GM18520 (cell line): ENCODE measurements around the gene FAM237B.
"Not testable (repeated sequence)": the region's sequence is repeated elsewhere in the genome, so short reads cannot be mapped to it uniquely, and the experiment has no call there.

Experiments
- ATAC-seq: cut with Tn5 transposase; IDR thresholded peaks from one replicate; pipeline ENCODE4 v1.9.1; 2021; ENCODE audit not compliant: unreplicated experiment

The FAM237B gene

DNA sequence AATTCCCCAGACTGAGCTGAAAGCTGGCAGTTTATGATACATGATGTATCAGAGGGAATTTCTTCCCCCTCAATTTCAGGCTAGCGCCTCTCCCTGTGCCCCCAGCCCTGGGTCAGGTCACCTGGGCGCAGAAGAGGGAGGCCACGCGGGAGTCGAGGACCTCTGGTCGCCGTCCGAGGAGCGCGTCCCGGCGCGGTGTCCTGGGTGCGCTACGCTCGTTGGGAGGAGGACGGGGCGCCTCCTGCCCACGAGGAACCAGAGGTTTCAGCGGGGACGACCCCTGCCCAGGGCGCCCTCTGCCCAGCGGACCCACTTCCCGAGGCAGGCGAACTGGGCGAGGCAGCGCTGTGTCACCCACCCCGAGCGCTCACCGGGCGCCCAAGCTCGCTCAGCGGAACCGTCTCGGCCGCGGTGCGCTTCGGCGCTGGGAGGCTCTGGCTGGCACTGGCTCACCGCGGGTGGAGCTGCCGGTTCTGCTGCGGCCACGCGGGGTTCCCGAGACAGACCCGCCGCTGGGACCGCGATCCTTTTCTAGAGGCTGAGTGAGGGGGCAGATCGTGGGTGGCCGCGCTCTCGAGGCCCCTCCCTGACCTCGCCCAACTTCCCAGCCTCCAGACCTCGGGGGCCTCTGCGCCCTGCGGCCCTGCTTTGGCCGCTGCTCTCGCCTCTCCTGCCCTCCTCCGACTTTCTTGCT, at the start of gene FAM237B:
Gene FAM237B, minus strand, starts transcription at position 504 of the 694 bp plus-strand sequence. CDS start 1,556 bp downstream, outside the sequence.
- no peak for ATAC-seq

DNA sequence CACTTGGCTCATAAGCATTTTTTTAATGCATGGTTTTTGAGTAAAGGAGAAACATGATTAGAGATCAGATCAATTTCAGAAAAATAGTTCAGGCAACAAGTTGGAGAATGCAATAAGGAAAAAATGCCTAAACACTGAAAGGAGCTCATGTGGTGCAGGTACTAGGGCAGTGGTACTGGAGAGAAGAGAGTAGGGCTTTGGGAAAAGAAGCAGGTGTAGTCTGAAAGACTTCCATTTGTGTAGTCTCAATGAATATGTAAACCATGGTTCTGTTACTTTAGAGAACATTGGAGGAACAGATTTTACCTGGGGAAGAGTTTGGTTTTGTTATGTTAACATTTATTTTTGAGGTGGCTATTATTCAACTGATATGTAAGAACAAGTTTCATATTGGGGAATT, 30.9 kb upstream of the FAM237B start:
- ATAC-seq, result no peak

DNA sequence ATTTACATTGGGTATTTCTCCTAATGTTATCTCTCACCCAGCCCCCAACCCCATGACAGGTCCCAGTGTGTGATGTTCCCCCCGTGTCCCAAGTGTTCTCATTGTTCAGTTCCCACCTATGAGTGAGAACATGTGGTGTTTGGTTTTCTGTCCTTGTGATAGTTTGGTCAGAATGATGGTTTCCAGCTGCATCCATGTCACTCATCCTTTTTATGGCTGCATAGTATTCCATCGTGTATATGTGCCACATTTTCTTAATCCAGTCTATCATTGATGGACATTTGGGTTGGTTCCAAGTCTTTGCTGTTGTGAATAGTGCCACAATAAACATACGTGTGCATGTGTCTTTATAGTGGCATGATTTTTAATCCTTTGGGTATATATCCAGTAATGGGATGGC, 28.9 kb upstream of the FAM237B start:
- ATAC-seq, result not testable (repeated sequence)

DNA sequence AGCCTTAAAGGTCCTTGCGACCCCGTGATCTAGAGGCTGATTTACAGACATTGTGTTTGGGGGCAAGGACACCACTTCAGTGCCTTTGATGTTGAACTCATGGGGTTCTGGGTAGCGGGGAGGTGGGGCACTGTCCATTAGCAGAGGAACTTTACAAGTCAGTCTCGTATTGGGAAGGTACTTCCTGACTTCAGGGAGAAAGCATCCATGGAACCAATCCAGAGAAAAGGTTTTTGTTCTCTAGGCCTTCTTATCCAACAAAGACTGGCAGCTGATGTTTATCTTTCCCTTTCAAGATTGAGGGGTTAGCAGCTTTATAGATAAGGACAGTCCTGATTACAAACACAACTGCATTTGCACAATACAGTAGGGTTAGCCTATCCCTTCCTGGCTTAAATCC, 28.2 kb upstream of the FAM237B start:
- ATAC-seq, result no peak

DNA sequence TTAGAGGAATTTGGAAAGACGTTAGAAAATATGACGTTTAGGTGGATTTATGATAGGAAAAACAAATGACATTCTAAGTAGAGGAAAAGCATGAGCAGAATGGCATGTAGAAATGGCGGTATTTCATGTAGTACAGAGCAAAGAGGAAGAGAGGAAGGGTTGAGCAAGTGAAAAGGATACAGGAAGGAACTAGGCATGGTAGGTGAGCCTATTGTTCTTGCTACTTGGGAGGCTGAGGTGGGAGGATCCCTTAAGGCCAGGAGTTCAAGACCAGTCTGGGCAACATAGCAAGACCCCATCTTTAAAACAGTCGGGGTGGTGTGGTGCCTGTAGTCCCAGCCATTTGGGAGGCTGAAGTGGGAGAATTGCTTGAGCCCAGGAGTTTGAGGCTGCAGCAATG, 26.7 kb upstream of the FAM237B start:
- ATAC-seq, result no peak

DNA sequence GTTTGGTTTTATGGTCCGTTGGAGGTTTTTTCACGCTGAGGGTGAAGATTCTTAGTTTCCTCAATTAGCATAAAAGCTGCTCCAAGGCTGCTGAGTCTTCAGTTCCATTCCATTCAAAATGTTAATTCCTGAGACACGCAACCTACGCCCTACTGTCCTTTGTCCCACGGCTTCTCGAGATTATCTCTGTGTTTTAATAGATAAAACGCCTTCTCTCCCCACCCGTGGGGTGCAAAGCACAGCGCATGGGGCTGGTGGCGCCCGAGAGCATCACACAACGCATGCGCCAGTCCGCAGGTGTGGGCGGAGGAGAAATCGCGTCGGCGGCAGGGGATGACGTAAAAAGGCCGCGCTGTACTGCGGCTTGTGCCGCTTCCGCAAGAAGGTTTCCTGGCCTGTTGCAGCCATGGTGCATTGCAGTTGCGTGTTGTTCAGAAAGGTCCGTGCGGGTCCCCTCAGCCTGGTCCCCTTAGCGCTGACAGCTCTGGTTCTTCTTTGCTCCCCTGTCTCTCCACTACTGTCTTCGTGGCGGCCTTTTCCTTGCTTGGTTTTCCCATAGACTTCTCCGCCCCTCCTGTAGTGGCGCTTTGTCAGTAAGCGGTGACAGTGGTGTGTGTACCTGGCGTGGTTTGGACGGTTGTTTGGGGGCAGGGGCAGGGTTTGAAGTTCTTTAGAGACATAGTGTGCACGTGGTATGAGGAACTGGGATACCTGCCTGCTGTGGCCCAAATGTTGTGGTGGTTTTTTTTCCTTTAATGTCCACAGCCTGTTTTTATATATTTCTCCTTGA, 25.4 kb upstream of the FAM237B start, which contains the start of gene GTPBP10:
Gene GTPBP10, plus strand, starts transcription at position 381 of the 790 bp plus-strand sequence. Its CDS starts 26 bp downstream, at position 407.
- ATAC-seq, result peak; percentile 95

DNA sequence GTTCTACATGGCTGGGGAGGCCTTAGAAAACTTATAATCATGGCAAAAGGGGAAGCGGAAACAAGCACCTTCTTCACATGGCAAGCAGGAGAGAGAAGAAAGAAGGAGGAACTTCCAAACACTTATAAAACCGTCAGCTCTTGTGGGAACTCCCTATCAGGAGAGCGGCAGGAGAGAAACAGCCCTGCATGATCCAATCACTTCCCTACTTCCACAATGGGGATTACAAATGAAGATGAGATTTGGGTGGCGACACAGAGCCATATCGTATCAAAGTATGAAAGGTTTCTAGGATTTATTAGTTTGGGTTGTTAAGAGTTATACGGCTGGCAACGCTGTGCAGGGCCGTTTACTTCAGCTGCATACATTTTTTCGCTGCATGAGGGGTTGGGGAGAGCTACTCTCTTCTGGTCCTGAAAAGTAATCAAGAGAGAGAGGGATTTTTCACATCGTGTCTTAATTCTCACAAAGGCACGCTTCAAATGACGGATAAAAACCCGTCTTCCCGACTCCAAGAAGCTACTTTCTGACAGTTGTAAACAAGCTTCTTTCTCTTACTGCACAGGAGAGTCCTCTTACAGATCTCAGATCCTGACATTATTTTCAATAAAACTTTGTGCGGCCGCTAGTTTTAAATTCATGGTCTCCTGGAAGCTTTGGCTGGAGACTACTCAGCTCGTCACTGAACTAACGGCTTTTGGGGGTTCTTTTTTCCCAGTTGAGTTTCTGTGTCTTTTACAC, 24.7 kb upstream of the FAM237B start:
- ATAC-seq, result no peak

DNA sequence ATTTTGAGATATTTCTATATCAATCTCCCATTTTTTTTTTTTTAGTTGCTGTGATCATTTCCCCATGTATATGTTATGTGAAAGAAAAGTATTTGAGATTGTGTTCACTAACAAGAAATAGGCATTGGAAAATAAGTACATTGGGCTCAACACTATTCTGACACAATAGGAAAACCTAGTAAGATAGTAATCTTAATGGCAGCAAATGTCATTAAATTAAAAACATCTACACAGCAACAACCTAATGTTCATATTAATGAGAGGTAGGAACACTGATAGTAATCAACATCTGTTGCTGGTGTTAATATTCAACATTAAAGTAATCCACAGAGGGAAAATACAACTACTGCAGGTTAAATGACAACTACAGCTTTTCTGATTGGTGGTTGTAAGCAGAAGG, 23.9 kb upstream of the FAM237B start:
- no peak for ATAC-seq

DNA sequence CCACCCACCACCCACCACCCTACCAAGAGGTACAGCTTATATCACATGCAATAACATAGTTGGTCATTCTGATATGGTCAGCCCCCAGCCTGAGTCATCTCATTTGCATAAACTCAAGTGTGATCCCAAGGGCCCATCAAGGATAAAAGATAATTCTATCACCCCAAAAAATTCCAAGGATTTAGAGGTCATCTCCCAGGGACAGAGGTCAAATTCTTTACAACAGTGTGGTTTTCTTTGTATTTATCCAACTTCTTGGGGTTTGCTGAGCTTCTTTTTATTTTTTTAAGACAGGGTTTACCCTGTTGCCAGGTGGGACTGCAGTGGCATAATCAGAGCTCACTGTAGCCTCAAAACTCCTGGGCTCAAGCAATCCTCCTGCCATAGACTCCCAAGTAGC, 16.0 kb upstream of the FAM237B start:
- no peak for ATAC-seq

DNA sequence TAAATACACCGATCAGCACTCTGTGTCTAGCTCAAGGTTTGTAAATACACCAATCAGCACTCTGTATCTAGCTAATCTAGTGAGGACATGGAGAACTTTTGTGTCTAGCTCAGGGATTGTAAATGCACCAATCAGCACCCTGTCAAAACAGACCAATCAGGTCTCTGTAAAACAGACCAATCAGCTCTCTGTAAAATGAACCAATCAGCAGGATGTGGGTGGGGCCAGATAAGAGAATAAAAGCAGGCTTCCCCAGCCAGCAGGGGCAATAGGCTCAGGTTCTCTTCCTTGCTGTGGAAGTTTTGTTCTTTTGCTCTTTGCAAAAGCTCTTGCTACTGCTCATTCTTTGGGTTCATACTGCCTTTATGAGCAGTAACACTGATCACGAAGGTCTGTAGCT, 13.8 kb upstream of the FAM237B start:
- ATAC-seq, result not testable (repeated sequence)

DNA sequence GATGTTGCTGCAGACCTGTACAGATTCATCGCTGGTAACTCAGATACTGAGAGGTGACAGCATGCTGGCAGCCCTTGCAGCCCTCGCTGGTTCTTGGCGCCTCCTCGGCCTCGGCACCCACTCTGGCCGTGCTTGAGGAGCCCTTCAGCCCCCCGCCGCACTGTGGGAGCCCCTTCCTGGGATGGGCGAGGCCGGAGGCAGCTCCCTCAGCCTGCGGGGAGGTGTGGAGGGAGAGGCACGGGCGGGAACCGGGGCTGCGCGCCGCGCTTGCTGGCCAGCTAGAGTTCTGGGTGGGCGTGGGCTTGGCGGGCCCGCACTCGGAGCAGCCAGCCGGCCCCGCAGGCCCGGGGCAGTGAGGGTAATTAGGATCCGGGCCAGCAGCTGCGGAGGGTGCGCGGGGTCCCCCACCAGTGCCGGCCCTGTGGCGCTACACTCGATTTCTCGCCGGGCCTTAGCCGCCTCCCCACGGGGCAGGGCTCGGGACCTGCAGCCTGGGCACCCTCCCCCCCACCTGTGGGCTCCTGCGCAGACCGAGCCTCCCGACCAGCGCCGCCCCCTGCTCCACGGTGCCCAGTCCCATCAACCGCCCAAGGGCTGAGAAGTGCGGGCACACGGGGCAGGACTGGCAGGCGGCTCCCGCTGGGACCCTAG, 13.2 kb upstream of the FAM237B start:
- no peak for ATAC-seq

DNA sequence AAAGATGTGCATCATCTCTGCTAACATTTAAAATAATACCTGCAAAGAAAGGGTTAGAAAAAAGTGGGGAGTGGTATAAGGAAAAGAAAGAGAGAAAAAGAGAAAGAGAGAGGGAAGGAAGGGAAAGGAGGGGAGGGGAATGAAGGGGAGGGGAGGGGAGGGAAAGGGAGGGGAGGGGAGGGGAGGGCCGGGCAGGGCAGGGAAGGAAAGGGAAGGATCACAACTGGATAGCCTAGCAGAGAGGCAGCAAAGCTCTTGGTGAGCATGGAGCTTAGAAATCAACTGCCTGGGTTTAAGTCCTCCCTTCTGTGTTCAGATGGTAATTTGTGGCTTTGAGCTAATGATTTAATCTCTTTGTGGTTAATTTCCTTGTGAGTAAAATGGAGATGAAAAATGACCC, 5.4 kb upstream of the FAM237B start:
- ATAC-seq, result no peak

DNA sequence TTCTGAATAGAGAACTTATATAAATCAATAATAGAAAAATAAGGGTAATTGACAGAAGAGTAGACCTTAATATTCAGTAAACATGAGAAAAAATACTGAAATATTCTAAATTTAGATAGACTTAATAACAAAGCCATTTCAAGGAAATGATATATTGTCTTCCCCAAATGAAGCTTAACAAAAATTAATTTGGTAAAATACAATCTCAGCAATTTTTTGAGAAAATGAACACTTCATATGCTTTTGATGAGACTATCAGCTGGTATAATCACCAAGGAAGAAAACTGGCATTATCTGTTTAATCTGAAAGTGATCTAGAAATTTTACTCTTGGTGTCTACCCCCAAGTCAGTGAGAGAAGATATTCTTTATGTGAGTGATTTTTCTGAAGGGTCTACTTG, 1.7 kb upstream of the FAM237B start:
- ATAC-seq, result no peak

DNA sequence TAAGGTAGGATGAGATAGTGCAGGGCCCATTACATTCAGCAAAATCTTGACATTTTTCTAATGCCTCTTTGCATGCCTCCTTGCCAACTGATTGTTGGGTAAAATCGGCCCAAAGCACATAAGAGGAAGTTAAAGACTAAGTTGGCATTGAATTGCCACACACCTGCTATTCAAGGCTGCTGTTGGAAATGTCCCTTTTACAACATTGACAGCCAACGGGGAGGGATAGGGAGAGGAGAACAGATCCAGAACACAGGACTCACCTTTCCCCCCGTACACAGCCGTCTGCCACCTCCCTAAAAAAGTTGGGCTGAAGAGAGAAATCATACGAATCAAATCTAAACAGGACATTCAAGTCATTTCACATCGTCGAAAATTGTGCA, 695 bp downstream of the FAM237B start:
- ATAC-seq, result no peak

DNA sequence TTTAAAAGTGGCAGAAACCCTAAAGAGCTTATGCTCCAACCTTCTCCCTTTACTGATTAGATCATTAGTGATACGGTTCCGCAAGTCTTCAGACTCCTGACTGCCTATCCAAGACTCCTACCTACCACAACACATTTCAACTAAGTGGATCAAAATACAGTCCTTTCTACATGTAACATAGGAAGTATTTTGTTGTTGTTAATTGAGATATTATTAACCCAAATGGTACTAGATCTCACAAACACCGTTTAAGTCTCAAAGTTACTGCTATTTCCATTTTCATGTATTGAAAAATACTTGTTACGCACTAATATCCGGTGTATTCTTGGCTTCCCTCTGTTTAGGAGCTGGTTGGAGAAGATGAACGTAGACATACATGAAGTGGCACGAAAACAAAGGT, 1.1 kb downstream of the FAM237B start:
- ATAC-seq, result no peak

DNA sequence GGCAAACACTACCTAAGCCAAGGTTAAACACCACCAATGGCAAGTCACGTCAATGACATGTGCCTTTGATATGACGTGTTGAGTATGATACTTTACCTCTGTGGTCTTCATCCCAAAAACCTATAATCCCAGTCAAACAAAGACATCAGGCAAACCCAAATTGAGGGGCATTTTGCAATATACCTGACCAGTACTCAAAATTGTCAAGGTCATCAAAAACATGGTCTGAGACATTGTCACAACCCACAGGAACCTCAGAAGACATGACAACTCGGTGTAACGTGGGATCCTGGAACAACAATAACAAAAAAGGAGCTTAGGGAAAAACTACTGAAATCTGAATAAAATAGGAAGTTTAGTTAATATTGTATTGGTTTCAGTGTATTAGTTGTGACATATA, 7.2 kb downstream of the FAM237B start:
- ATAC-seq, result no peak

DNA sequence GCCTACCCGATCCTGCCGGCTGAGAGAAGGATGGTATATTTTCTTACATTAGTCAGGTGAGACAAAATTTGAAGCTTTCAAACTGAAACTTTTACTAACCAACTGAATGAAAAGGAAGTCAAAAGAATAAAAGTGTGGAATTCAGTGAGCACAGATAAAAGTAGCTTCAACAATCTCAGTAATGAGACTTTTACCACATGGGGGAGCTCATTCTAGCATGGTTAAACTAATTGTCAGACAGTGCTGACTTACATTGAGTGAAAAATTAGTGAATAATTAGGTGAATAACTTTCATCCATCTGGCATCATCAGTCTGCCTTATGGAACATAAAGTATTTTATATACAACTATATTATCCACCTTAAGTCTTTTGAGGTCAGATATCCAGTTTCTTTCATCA, 8.4 kb downstream of the FAM237B start:
- ATAC-seq, result no peak

DNA sequence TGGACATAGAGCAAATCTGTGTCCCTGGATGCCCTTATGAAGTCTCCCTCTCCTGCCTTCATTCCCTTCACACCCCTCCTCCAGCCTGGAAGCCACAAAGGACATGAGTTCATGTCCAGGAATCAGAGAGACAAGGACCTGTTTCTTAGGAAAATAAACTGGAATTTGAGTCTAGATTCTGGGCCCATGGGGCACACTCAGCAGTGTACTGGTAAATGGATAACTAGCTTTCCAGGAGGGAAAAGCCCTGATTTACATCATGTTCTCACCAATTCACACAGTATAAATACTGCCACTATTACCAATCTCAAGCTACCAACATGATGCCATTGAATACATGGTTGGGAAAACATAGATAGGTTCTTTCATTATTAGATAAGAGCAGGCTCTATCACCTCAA, 9.9 kb downstream of the FAM237B start:
- no peak for ATAC-seq

DNA sequence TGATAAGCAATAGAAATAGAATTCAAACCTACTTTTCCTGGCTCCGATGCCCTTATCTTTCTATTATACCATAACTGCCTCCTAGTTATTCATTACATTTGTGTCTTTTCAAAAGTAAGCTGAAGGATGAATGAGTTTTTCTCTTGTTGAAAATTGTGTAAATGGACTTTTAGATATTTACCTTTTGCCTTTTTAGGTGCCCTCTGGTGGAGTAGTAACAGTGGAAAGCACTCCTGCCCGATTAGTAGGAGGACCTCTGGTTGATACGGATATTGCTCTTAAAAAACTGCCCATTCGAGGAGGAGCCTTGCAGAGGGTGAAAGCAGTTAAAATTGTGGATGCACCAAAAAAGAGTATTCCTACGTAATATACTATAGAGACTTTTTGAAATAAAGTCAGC, 11.2 kb downstream of the FAM237B start:
- ATAC-seq, result no peak

DNA sequence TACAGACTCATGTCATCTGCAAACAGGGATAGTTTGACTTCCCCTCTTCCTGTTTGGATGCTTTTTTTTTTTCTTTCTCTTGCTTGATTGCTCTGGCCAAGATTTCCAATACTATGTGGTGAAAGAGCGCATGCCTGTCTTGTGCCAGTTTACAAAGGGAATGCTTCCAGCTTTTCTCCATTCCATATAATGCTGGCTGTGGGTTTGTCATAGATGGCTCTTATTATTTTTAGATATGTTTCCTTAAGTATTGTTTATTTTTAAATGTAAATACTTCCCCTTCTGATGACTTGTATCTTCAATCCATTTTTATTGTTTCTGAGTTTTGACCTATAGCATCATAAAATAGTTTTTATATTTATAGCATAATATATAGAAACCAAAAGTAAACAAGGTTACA, 17.9 kb downstream of the FAM237B start:
- no peak for ATAC-seq
